Right atrium auricular region (tissue), 2 donors: Measurements from ENCODE around the gene JUNB. TPM values are rescaled to one million over a fixed set of nuclear protein-coding genes. Genes with fewer than 3 reads are reported as not detected.

Experiments used
- DNase-seq: peaks from one replicate; pipeline ENCODE4 v3.0.0-alpha.2; 2019; ENCODE audit warnings: low spot score
- H3K27ac ChIP-seq, 2 donors: fragments of 200-600 bp; sonication (generic); 1 replicate in 1 of 2; 2 replicates in 1 of 2; pipeline ENCODE4 v1.5.1; 2016 to 2019
- H3K27me3 ChIP-seq, 2 donors: fragments of 200-600 bp; sonication (generic); one replicate each; pipeline versions ENCODE4 v1.5.1 to v1.6.0; 2017 to 2019
- H3K36me3 ChIP-seq: fragments of 200-600 bp; sonication (generic); one replicate; pipeline ENCODE4 v1.5.1; 2016
- H3K4me1 ChIP-seq, 2 donors: fragments of 200-600 bp; sonication (generic); one replicate each; pipeline versions ENCODE4 v1.5.1 to v1.6.0; 2017 to 2019
- H3K4me3 ChIP-seq, 2 donors: fragments of 200-600 bp; sonication (generic); 1 replicate in 1 of 2; 2 replicates in 1 of 2; pipeline ENCODE4 v1.5.1; 2017 to 2019; ENCODE audit warnings: mild to moderate bottlenecking in 1 of 2, moderate library complexity in 1 of 2
- H3K9me3 ChIP-seq, 2 donors: fragments of 200-600 bp; sonication (generic); one replicate each; pipeline ENCODE4 v1.5.1; 2019
- CTCF ChIP-seq, 2 donors: fragments of 200-600 bp; sonication (generic); IDR thresholded peaks; one replicate each; pipeline ENCODE4 v1.5.1; 2019; ENCODE audit warnings: antibody characterized with exemption in 2 of 2
- total RNA-seq, 2 donors: library from RNA; depleted of rRNA; stranded (reverse); fragments of >200 nt; gene quantifications; one replicate each; pipeline ENCODE4 v1.1.0, GENCODE V29; 2016

Gene JUNB
- total RNA-seq, result 100 to 1,000 TPM; 321 to 506 TPM

GRCh38 chr19:12791345-12792050 lies at the start of gene JUNB:
TSS of gene JUNB (plus strand) at chr19:12791486. CDS start at chr19:12791772, 286 bp downstream.
- Histone ChIP-seq H3K27ac (peak within 1 kb of the TSS; percentile 96 to 99), H3K36me3 (peaks cover 9% of the 10 kb centered on the region), H3K27me3 (no peaks in the 10 kb centered on the region), H3K4me1 (peaks cover 0 to 53% of the 10 kb centered on the region in 2 donors), H3K9me3 (no peaks in the 10 kb centered on the region), H3K4me3 (peak within 1 kb of the TSS; percentile 82 to 88)
- TF ChIP-seq CTCF (IDR thresholded peaks at IDR 0.05), result peak in 1 of 2 donors; percentile 11
- peak; percentile 98 for DNase-seq

- Histone ChIP-seq H3K27ac (no peak overlapping the region), H3K4me3 (no peak overlapping the region), H3K36me3 (peaks cover 40% of the 10 kb centered on the region), H3K4me1 (no peaks in the 10 kb centered on the region), H3K27me3 (no peaks in the 10 kb centered on the region), H3K9me3 (no peaks in the 10 kb centered on the region)
- DNase-seq, result no peak
- no peak for TF ChIP-seq CTCF (IDR thresholded peaks at IDR 0.05)
These were observed 46.0 kb upstream of the JUNB start for GRCh38 chr19:12745166-12745897.

GRCh38 chr19:12748489-12748888 lies 42.8 kb upstream of the JUNB start:
- Histone ChIP-seq H3K4me1 (no peaks in the 10 kb centered on the region), H3K27ac (no peak overlapping the region), H3K9me3 (no peaks in the 10 kb centered on the region), H3K36me3 (peaks cover 29% of the 10 kb centered on the region), H3K4me3 (no peak overlapping the region), H3K27me3 (no peaks in the 10 kb centered on the region)
- DNase-seq, result no peak
- TF ChIP-seq CTCF (IDR thresholded peaks at IDR 0.05), result no peak

- Histone ChIP-seq H3K4me3 (no peak overlapping the region), H3K36me3 (peaks cover 29% of the 10 kb centered on the region), H3K4me1 (no peaks in the 10 kb centered on the region), H3K27me3 (no peaks in the 10 kb centered on the region), H3K27ac (no peak overlapping the region), H3K9me3 (no peaks in the 10 kb centered on the region)
- TF ChIP-seq CTCF (IDR thresholded peaks at IDR 0.05), result no peak
- DNase-seq, result no peak
These were observed 41.3 kb upstream of the JUNB start for GRCh38 chr19:12749938-12750521.

- H3K27ac ChIP-seq, result no peak overlapping the region
- H3K36me3 ChIP-seq, result peaks cover 23% of the 10 kb centered on the region
- H3K4me3 ChIP-seq, result no peak overlapping the region
- H3K27me3 ChIP-seq, result no peaks in the 10 kb centered on the region
- no peaks in the 10 kb centered on the region for H3K4me1 ChIP-seq
- H3K9me3 ChIP-seq, result no peaks in the 10 kb centered on the region
- DNase-seq, result no peak
- TF ChIP-seq CTCF (IDR thresholded peaks at IDR 0.05), result no peak
These were observed 40.4 kb upstream of the JUNB start for GRCh38 chr19:12750851-12751250.
